Left lung (tissue), 10 donors: ENCODE data around the gene MYF6. TPM values are rescaled to one million over a fixed set of nuclear protein-coding genes. Genes with fewer than 3 reads are reported as not detected.

Experiments used
- ATAC-seq: fragments of 200-7000 bp; cut with Tn5 transposase; one replicate; pipeline ENCODE4 v1.9.1; 2020; ENCODE audit warnings: moderate library complexity
- DNase-seq, 4 donors: peaks; one replicate each; pipeline ENCODE4 v3.0.0-alpha.2; 2013 to 2020
- H3K27ac ChIP-seq, 2 donors: fragments of 200-600 bp; sonication (generic) in 1 of 2; one replicate each; pipeline versions ENCODE4 v1.5.0 to v1.8.0; 2020 to 2021
- H3K27me3 ChIP-seq, 2 donors: fragments of 200-600 bp; sonication (generic) in 1 of 2; one replicate each; pipeline versions ENCODE4 v1.5.0 to v1.8.0; 2020 to 2021
- H3K36me3 ChIP-seq, 2 donors: fragments of 200-600 bp; sonication (generic) in 1 of 2; one replicate each; pipeline versions ENCODE4 v1.5.0 to v1.8.0; 2020 to 2021
- H3K4me1 ChIP-seq, 2 donors: fragments of 200-600 bp; one replicate each; pipeline ENCODE4 v1.8.0; 2021
- H3K4me3 ChIP-seq, 2 donors: fragments of 200-600 bp; sonication (generic) in 1 of 2; one replicate each; pipeline versions ENCODE4 v1.5.0 to v1.8.0; 2020 to 2021; ENCODE audit warnings: mild to moderate bottlenecking in 1 of 2
- H3K9me3 ChIP-seq, 2 donors: fragments of 200-600 bp; sonication (generic) in 1 of 2; one replicate each; pipeline versions ENCODE4 v1.5.0 to v1.8.0; 2020 to 2021
- CTCF ChIP-seq, 2 donors: fragments of 200-600 bp; sonication (generic) in 1 of 2; IDR thresholded peaks; one replicate each; pipeline versions ENCODE4 v1.5.0 to v1.8.0; 2021; ENCODE audit warnings: antibody characterized with exemption in 2 of 2
- intact Hi-C, 2 donors: fragments of 100-400 bp; cut with DNase I; formaldehyde crosslinking; loops; one replicate each; pipeline versions ENCODE4 v1.11.2 to v1.14.2; 2022
- polyA plus RNA-seq, 6 donors: library from polyadenylated mRNA; unstranded; fragments of 120-200 nt; gene quantifications; one replicate each; pipeline ENCODE4 v1.2.1, GENCODE V29; 2013; ENCODE audit not compliant: insufficient read length in 6 of 6
- total RNA-seq, 2 donors: library from RNA; stranded (reverse); fragmentation: NEBNext Ultra II Directional; extraction: Animal tissue kit (Norgen Biotek cat#: 25700); gene quantifications; one replicate each; pipeline ENCODE4 v1.2.1, GENCODE V29; 2021
- donor health status: DM: no; HTN: yes; CAD: no.
- donor health status: DM: no; HTN: no; CAD: no.

The MYF6 gene
- total and polyA plus RNA-seq, 8 donors, result 0.13 to 0.46 (median 0.24) TPM; not detected in 2

- DNase-seq, result peak in 1 of 4 donors; percentile 39
- intact Hi-C loops, result no loop called here
- no peaks in the 10 kb centered on the region for H3K9me3 ChIP-seq
- H3K4me1 ChIP-seq, result no peaks in the 10 kb centered on the region
- no peak for TF ChIP-seq CTCF (IDR thresholded peaks at IDR 0.05)
- H3K4me3 ChIP-seq, result no peak overlapping the region
- no peaks in the 10 kb centered on the region for H3K36me3 ChIP-seq
- peaks cover under 1 to 75% of the 10 kb centered on the region in 2 donors for H3K27me3 ChIP-seq
- no peak overlapping the region for H3K27ac ChIP-seq
- no peak for ATAC-seq
These were observed 6.6 kb downstream of the MYF6 start for GRCh38 chr12:80714055-80714454.

GRCh38 chr12:80714846-80715245 lies 7.4 kb downstream of the MYF6 start:
- Histone ChIP-seq H3K4me3 (no peak overlapping the region), H3K4me1 (no peaks in the 10 kb centered on the region), H3K9me3 (no peaks in the 10 kb centered on the region), H3K27ac (no peak overlapping the region), H3K36me3 (no peaks in the 10 kb centered on the region), H3K27me3 (peaks cover 0 to 68% of the 10 kb centered on the region in 2 donors)
- no peak for TF ChIP-seq CTCF (IDR thresholded peaks at IDR 0.05)
- ATAC-seq, result no peak
- DNase-seq, result no peak
- intact Hi-C loops, result no loop called here

GRCh38 chr12:80715713-80716249 lies 8.3 kb downstream of the MYF6 start:
- Histone ChIP-seq H3K27me3 (peaks cover 0 to 59% of the 10 kb centered on the region in 2 donors), H3K27ac (no peak overlapping the region), H3K9me3 (no peaks in the 10 kb centered on the region), H3K36me3 (no peaks in the 10 kb centered on the region), H3K4me3 (no peak overlapping the region), H3K4me1 (no peaks in the 10 kb centered on the region)
- no peak for TF ChIP-seq CTCF (IDR thresholded peaks at IDR 0.05)
- ATAC-seq (no peak), DNase-seq (no peak)
- intact Hi-C loops, result no loop called here

DNA sequence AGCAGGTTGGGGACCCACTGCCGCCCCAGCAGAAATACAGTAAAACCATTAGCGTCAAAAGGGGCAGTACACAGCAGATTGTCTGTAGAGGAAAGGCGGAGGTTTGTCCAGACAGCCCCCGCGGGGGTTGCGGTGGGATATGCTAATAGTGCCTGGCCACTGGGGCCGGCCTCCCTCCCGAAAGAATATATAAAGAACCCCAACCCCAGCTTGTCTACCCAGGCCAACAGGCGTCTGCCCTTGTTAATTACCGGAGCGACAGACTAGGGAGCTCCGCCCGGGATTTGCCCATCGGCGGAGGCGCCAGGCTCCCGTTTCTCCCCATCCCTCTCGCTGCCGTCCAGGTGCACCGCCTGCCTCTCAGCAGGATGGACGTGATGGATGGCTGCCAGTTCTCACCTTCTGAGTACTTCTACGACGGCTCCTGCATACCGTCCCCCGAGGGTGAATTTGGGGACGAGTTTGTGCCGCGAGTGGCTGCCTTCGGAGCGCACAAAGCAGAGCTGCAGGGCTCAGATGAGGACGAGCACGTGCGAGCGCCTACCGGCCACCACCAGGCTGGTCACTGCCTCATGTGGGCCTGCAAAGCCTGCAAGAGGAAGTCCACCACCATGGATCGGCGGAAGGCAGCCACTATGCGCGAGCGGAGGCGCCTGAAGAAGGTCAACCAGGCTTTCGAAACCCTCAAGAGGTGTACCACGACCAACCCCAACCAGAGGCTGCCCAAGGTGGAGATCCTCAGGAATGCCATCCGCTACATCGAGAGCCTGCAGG lies 9.4 kb downstream of the MYF6 start, which contains the start of gene MYF5:
MYF5 (plus strand) TSS at position 217 of the 774 bp plus-strand sequence; CDS start at position 369, 152 bp downstream.
- H3K27me3 ChIP-seq, result peaks cover 0 to 52% of the 10 kb centered on the region in 2 donors
- no peak for TF ChIP-seq CTCF (IDR thresholded peaks at IDR 0.05)
- intact Hi-C loops, result no loop called here
- DNase-seq, result peak in 1 of 4 donors; percentile 52
- no peaks in the 10 kb centered on the region for H3K4me1 ChIP-seq
- no peaks in the 10 kb centered on the region for H3K36me3 ChIP-seq
- ATAC-seq, result no peak
- no peak within 1 kb of the TSS for H3K27ac ChIP-seq
- H3K4me3 ChIP-seq, result no peak within 1 kb of the TSS
- H3K9me3 ChIP-seq, result no peaks in the 10 kb centered on the region

DNA sequence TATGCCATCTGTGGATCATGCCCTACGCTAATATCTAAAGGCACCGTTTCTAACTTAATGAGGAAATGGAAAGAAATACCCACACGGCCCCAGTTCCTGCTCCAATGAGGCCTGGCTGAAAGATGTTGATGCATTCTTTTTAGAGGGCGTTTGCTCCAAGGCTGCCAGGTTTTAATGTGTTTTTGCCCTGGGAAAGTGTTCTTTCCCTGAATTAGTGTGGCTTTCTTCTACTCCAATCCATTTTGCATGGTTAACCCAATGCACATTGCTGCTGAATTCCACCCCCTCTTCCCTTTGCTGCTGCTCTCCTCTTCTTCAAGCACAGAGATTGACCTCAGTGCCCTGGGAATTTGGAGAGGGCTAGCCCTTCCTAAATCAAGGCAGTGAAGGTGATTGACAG lies 10.4 kb downstream of the MYF6 start:
- intact Hi-C loops, result no loop called here
- peaks cover 0 to 47% of the 10 kb centered on the region in 2 donors for H3K27me3 ChIP-seq
- no peaks in the 10 kb centered on the region for H3K9me3 ChIP-seq
- no peak for DNase-seq
- no peaks in the 10 kb centered on the region for H3K36me3 ChIP-seq
- H3K4me1 ChIP-seq, result no peaks in the 10 kb centered on the region
- no peak for TF ChIP-seq CTCF (IDR thresholded peaks at IDR 0.05)
- H3K4me3 ChIP-seq, result no peak overlapping the region
- ATAC-seq, result no peak
- H3K27ac ChIP-seq, result no peak overlapping the region
